H1 (cell line): ENCODE data around the gene ACTR1B. TPM values are rescaled to one million over a fixed set of nuclear protein-coding genes. Genes with fewer than 3 reads are reported as not detected.

Source experiments
- CTCF ChIA-PET: fragments of 300-600 bp; sonication (Branson Sonifier 250); formaldehyde crosslinking; loops from one replicate; lab custom pipeline; 2021; ENCODE audit not compliant: partially characterized antibody; lab: Charles Lee
- POLR2A ChIA-PET: fragments of 300-600 bp; sonication (Branson Sonifier 250); formaldehyde crosslinking; loops from one replicate; lab custom pipeline; 2021; ENCODE audit warnings: inconsistent platforms; ENCODE audit not compliant: partially characterized antibody; lab: Charles Lee
- DNase-seq, 2 experiments: peaks; one replicate each; pipeline versions ENCODE4 v3.0.0 to v3.0.0-alpha.2; 2010 to 2022; ENCODE audit warnings: low spot score in 2 of 2, low read depth in 1 of 2, mixed read lengths in 1 of 2
- FAIRE-seq: peaks from 2 replicates; lab custom pipeline; 2011; peaks lifted over from hg19 to GRCh38; lab: Jason Lieb, UNC
- H2AFZ ChIP-seq: 2 replicates; pipeline ENCODE4 v1.8.1; 2012; ENCODE audit warnings: low read length, inconsistent platforms
- H2AK5ac ChIP-seq: 2 replicates; pipeline ENCODE4 v1.6.1; 2013; ENCODE audit warnings: low read depth, low read length
- H2BK120ac ChIP-seq: replicated peaks from 2 replicates; pipeline ENCODE3; 2013; ENCODE audit warnings: low read depth, low read length, inconsistent platforms
- H2BK12ac ChIP-seq: 2 replicates; pipeline ENCODE4 v1.6.1; 2013; ENCODE audit warnings: low read depth, low read length
- H2BK15ac ChIP-seq: 2 replicates; pipeline ENCODE4 v1.6.1; 2013; ENCODE audit warnings: low read length
- H2BK20ac ChIP-seq: 2 replicates; pipeline ENCODE4 v1.6.1; 2013; ENCODE audit warnings: low read length
- H2BK5ac ChIP-seq: 2 replicates; pipeline ENCODE4 v1.6.1; 2013; ENCODE audit warnings: low read depth, low read length
- H3K14ac ChIP-seq: 2 replicates; pipeline ENCODE4 v1.6.1; 2013; ENCODE audit warnings: inconsistent platforms; ENCODE audit not compliant: insufficient read length
- H3K18ac ChIP-seq: 2 replicates; pipeline ENCODE4 v1.6.1; 2013; ENCODE audit warnings: low read length; ENCODE audit errors: extremely low read depth
- H3K23ac ChIP-seq: 2 replicates; pipeline ENCODE4 v1.6.1; 2013; ENCODE audit warnings: inconsistent platforms; ENCODE audit not compliant: insufficient read length
- H3K23me2 ChIP-seq: 2 replicates; pipeline ENCODE4 v1.6.1; 2013; ENCODE audit warnings: low read depth, low read length
- H3K27ac ChIP-seq: 2 replicates; pipeline ENCODE4 v1.6.1; 2011; ENCODE audit warnings: low read depth, low read length, inconsistent platforms
- H3K27me3 ChIP-seq, 4 experiments: replicated peaks in 1 of 4; 1 replicate in 1 of 4; 2 replicates in 3 of 4; pipeline versions ENCODE4 v1.6.1 to v1.8.1; 2011 to 2013; ENCODE audit warnings: low read length in 3 of 4, mild to moderate bottlenecking in 3 of 4, inconsistent platforms in 2 of 4, mixed read lengths in 2 of 4, moderate library complexity in 1 of 4; ENCODE audit not compliant: control insufficient read depth in 3 of 4, insufficient read depth in 3 of 4; ENCODE audit errors: extremely low read depth in 1 of 4
- H3K36me3 ChIP-seq, 4 experiments: 2 replicates each; pipeline versions ENCODE4 v1.6.1 to v1.8.1; 2011 to 2013; ENCODE audit warnings: mild to moderate bottlenecking in 4 of 4, low read length in 3 of 4, moderate library complexity in 2 of 4, control low read depth in 1 of 4, inconsistent platforms in 1 of 4; ENCODE audit not compliant: insufficient read depth in 4 of 4, control insufficient read depth in 2 of 4
- H3K4ac ChIP-seq: replicated peaks from 2 replicates; pipeline ENCODE3; 2013; ENCODE audit warnings: low read length, low read depth, mixed read lengths, inconsistent platforms; ENCODE audit not compliant: insufficient read length
- H3K4me1 ChIP-seq, 4 experiments: replicated peaks in 1 of 4; 1 replicate in 1 of 4; 2 replicates in 3 of 4; pipeline versions ENCODE4 v1.6.1 to v1.8.1; 2011 to 2013; ENCODE audit warnings: low read length in 3 of 4, inconsistent platforms in 2 of 4, mixed read lengths in 1 of 4; ENCODE audit not compliant: insufficient read depth in 4 of 4, control insufficient read depth in 3 of 4
- H3K4me2 ChIP-seq, 2 experiments: 2 replicates each; pipeline versions ENCODE4 v1.6.1 to v1.8.1; 2011 to 2013; ENCODE audit warnings: low read depth in 2 of 2, low read length in 2 of 2, control low read depth in 1 of 2, inconsistent platforms in 1 of 2, mild to moderate bottlenecking in 1 of 2; ENCODE audit not compliant: insufficient read depth in 1 of 2
- H3K4me3 ChIP-seq, 4 experiments: fragments of 200-600, 300-600 bp in 1 of 4; sonication (generic), shearing (Covaris generic), sonication (Bioruptor Twin) in 1 of 4; 2 replicates each; pipeline versions ENCODE4 v1.5.1 to v1.8.1; 2011 to 2016; ENCODE audit warnings: low read length in 4 of 4, low read depth in 3 of 4, control low read depth in 2 of 4, inconsistent platforms in 2 of 4, mild to moderate bottlenecking in 2 of 4, mixed read lengths in 1 of 4, moderate library complexity in 1 of 4; ENCODE audit not compliant: insufficient read depth in 2 of 4; ENCODE audit errors: extremely low read depth in 1 of 4
- H3K56ac ChIP-seq: replicated peaks from 2 replicates; pipeline ENCODE3; 2013; ENCODE audit warnings: low read depth, mild to moderate bottlenecking, mixed read lengths, low read length, inconsistent platforms; ENCODE audit not compliant: insufficient read length
- H3K79me1 ChIP-seq: 2 replicates; pipeline ENCODE4 v1.6.1; 2013; ENCODE audit warnings: low read depth, low read length, control low read depth
- H3K79me2 ChIP-seq, 2 experiments: 2 replicates each; pipeline versions ENCODE4 v1.6.1 to v1.8.1; 2012 to 2013; ENCODE audit warnings: low read length in 2 of 2, mild to moderate bottlenecking in 2 of 2, inconsistent platforms in 1 of 2; ENCODE audit not compliant: insufficient read depth in 2 of 2, control insufficient read depth in 1 of 2
- H3K9ac ChIP-seq, 4 experiments: replicated peaks in 1 of 4; 1 replicate in 1 of 4; 2 replicates in 3 of 4; pipeline versions ENCODE4 v1.6.1 to v1.8.1; 2011 to 2013; ENCODE audit warnings: low read depth in 3 of 4, low read length in 3 of 4, control low read depth in 2 of 4, mild to moderate bottlenecking in 2 of 4, moderate library complexity in 2 of 4, inconsistent platforms in 1 of 4; ENCODE audit errors: extremely low read depth in 1 of 4
- H3K9me3 ChIP-seq, 2 experiments: 2 replicates each; pipeline versions ENCODE4 v1.6.1 to v1.8.1; 2012 to 2013; ENCODE audit warnings: mild to moderate bottlenecking in 2 of 2, moderate library complexity in 2 of 2, control low read depth in 1 of 2, inconsistent platforms in 1 of 2, low read depth in 1 of 2, low read length in 1 of 2, mixed read lengths in 1 of 2; ENCODE audit not compliant: insufficient read depth in 2 of 2
- H4K20me1 ChIP-seq, 2 experiments: replicated peaks in 1 of 2; 2 replicates each; pipeline versions ENCODE3 to v1.8.1; 2011 to 2013; ENCODE audit warnings: inconsistent platforms in 2 of 2, low read length in 2 of 2, mild to moderate bottlenecking in 1 of 2; ENCODE audit not compliant: insufficient read depth in 2 of 2, control insufficient read depth in 1 of 2
- H4K5ac ChIP-seq: 2 replicates; pipeline ENCODE4 v1.6.1; 2013; ENCODE audit warnings: low read length, low read depth, mixed read lengths, inconsistent platforms; ENCODE audit not compliant: insufficient read length
- H4K8ac ChIP-seq: 2 replicates; pipeline ENCODE4 v1.8.0; 2013; ENCODE audit warnings: mild to moderate bottlenecking, moderate library complexity, low read length, inconsistent platforms; ENCODE audit not compliant: insufficient read depth; ENCODE audit errors: extremely low read depth
- H4K91ac ChIP-seq: replicated peaks from 2 replicates; pipeline ENCODE3; 2013; ENCODE audit warnings: low read length, mixed read lengths, inconsistent platforms; ENCODE audit not compliant: insufficient read length
- BACH1 ChIP-seq: IDR thresholded peaks from 2 replicates; pipeline ENCODE4 v1.6.1; 2012; ENCODE audit warnings: low read length, improper control_type of control experiment
- EGR1 ChIP-seq: IDR thresholded peaks from 2 replicates; pipeline ENCODE4 v1.6.1; 2011; ENCODE audit warnings: low read depth, low read length, borderline replicate concordance
- GABPA ChIP-seq: IDR thresholded peaks from 2 replicates; pipeline ENCODE4 v1.6.1; 2011; ENCODE audit warnings: mild to moderate bottlenecking, low read length, moderate library complexity, borderline replicate concordance; ENCODE audit not compliant: insufficient read depth
- NRF1 ChIP-seq: IDR thresholded peaks from 2 replicates; pipeline ENCODE4 v1.6.1; 2011; ENCODE audit warnings: mild to moderate bottlenecking, low read depth, low read length, improper control_type of control experiment
- PHF8 ChIP-seq: fragments of 200-600 bp; sonication (generic); conservative IDR thresholded peaks from 2 replicates; pipeline ENCODE4 v1.7.1; 2012; ENCODE audit warnings: low read depth, mild to moderate bottlenecking, inconsistent platforms, low read length, moderate library complexity
- POLR2A ChIP-seq, 2 experiments: IDR thresholded peaks; 1 replicate in 1 of 2; 2 replicates in 1 of 2; pipeline ENCODE4 v1.6.1; 2011; ENCODE audit warnings: low read depth in 2 of 2, low read length in 2 of 2, mild to moderate bottlenecking in 2 of 2; ENCODE audit errors: control extremely low read depth in 1 of 2
- TAF1 ChIP-seq: IDR thresholded peaks from 2 replicates; pipeline ENCODE4 v1.6.1; 2011; ENCODE audit warnings: mild to moderate bottlenecking, low read depth, low read length
- ZNF274 ChIP-seq: IDR thresholded peaks from 2 replicates; pipeline ENCODE4 v1.7.0; 2012; ENCODE audit warnings: low read length, borderline replicate concordance; ENCODE audit errors: extremely low read depth
- WGBS, 2 experiments: shearing (Covaris generic) in 1 of 2; methylation state at CpG; one replicate each; pipeline versions ENCODE4 v1.1.6 to v1.1.7; 2013 to 2015; ENCODE audit warnings: low lambda C conversion rate in 2 of 2, mixed read lengths in 2 of 2, inconsistent platforms in 1 of 2, low coverage in 1 of 2, missing lambda C conversion rate in 1 of 2; ENCODE audit not compliant: insufficient replicate concordance in 2 of 2, insufficient coverage in 1 of 2, insufficient read length in 1 of 2; ENCODE audit errors: extremely low coverage in 1 of 2, missing lambda C conversion rate in 1 of 2; 5-methylcytosine and 5-hydroxymethylcytosine counted together
- polyA plus RNA-seq, 7 experiments: library from polyadenylated mRNA; depleted of rRNA in 3 of 7; stranded (reverse) in 5 of 7; unstranded in 2 of 7; fragments of >200 nt in 5 of 7; fragments of 200-250 nt in 2 of 7; gene quantifications; 1 replicate in 5 of 7; 2 replicates in 1 of 7; 4 replicates in 1 of 7; pipeline versions ENCODE4 v1.2.1 to v1.2.3, GENCODE V29; 2011 to 2013; ENCODE audit warnings: missing spikeins in 2 of 7, mixed read lengths in 2 of 7
- total RNA-seq: library from RNA; stranded (reverse); fragmentation: NEBNext Ultra II Directional; extraction: Animal tissue kit (Norgen Biotek cat#: 25700); gene quantifications from 2 replicates; pipeline ENCODE4 v1.2.1, GENCODE V29; 2021
- TF ChIP-seq, protein P1 (sequence below): IDR thresholded peaks from 2 replicates; pipeline ENCODE4 v1.6.1; 2012; ENCODE audit warnings: inconsistent platforms

Gene ACTR1B
- total and polyA plus RNA-seq, 2 of the 8 experiments (the other 6 are each of a cell fraction or from before 2014, with no cell fraction given), result 40.7 to 56.0 TPM

DNA sequence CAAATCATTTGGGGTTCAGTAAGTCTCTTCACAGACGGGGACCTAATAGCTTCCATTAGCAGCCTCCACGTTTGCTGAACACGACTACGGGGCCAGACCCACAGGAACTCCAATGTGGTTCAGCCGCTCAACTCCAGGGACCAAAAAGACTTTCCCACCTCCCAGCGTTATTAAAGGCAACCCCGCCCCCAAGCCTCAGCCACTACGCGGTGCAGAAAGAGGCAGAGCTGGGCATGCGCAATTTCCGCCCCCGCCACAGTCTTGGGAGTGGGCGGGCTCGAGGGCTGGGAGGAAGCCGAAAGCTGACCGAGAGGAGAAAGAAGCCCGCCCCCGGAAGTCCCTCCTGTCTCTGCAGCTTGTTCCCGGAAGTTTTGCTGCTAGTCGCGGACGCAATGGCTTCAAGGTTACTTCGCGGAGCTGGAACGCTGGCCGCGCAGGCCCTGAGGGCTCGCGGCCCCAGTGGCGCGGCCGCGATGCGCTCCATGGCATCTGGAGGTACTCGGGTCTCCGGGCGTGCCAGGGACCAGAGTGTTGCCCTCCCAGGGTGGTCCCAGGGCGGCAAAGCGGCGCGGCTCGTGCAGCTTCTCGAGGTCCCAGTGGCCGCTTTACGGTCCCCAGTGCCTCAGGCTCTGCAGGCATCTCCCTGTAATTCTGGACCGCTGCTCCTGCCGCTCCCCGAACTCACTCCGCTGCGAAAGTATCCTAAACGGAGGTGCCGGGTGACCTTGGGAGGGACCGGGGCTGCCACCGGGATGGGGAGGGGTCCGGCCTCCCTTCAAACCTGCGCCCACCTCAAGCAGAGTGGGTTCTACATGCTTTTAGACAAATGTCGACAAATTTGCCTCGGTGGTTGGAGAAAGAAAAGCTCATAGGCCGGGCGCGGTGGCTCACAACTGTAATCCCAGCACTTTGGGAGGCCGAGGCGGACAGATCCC is 17.9 kb downstream of the ACTR1B start, which contains the start of gene COX5B:
TSS of gene COX5B (plus strand) at position 368 of the 935 bp plus-strand sequence. CDS start at position 393, 25 bp downstream.
- Histone ChIP-seq H3K79me1 (no peaks in the 10 kb centered on the region; the same call in 1 of the 2 replicates), H3K18ac (peak within 1 kb of the TSS; percentile 83), H3K27ac (peak within 1 kb of the TSS; percentile 72), H3K9me3 (no peaks in the 10 kb centered on the region), H4K20me1 (peaks cover 1 to 4% of the 10 kb centered on the region in 2 experiments), H2AK5ac (peak within 1 kb of the TSS; percentile 53; the same call in 1 of the 2 replicates), H2BK120ac (no peak within 1 kb of the TSS), H4K8ac (peak within 1 kb of the TSS; percentile 94), H2BK5ac (peak within 1 kb of the TSS; percentile 92), H3K23me2 (peaks cover 6% of the 10 kb centered on the region; the same call in 1 of the 2 replicates), H2AFZ (peak within 1 kb of the TSS; percentile 80; the same call in 1 of the 2 replicates), H2BK15ac (peak within 1 kb of the TSS; percentile 72; the same call in 1 of the 2 replicates), H2BK20ac (0 out of 2 replicates have a peak within 1 kb of the TSS, but pooled peaks have one; percentile 72), H3K4ac (peak within 1 kb of the TSS; percentile 91), H3K23ac (peak within 1 kb of the TSS; percentile 19), H3K9ac (peak within 1 kb of the TSS; percentile 77 to 89 (median 84)), H4K91ac (peak within 1 kb of the TSS; percentile 92), H3K4me1 (peaks cover 0 to 6% (median 0%) of the 10 kb centered on the region in 4 experiments; a peak in 2 of 7 replicates), H3K14ac (peak within 1 kb of the TSS; percentile 24), H3K79me2 (peaks cover 0 to 13% of the 10 kb centered on the region in 2 experiments; a peak in 2 of 4 replicates), H3K4me2 (peak within 1 kb of the TSS; percentile 93 to 94), H4K5ac (peak within 1 kb of the TSS; percentile 72), H3K56ac (peak within 1 kb of the TSS; percentile 87), H3K27me3 (no peaks in the 10 kb centered on the region; a peak in 1 of 7 replicates), H2BK12ac (0 out of 2 replicates have a peak within 1 kb of the TSS, but pooled peaks have one; percentile 60), H3K36me3 (peaks cover 12 to 30% (median 18%) of the 10 kb centered on the region in 4 experiments), H3K4me3 (peak within 1 kb of the TSS; percentile 95 to 100 (median 96))
- peak; percentile 90 to 95 for DNase-seq
- 4% methylated on average over 54 of the region's 63 CpGs; no CpG with 5 or more reads in 1 of the 2 experiments for WGBS, 2 experiments
- ChIA-PET POLR2A (interaction anchor here (1.2 to 4.7 kb wide), 10 partner anchors 10 to 98 kb away, joined by 3 to 71 read pairs (median 4); partner anchors contain the start of genes ACTR1B and C2orf92), CTCF (interaction anchor here (0.6 to 7.6 kb wide), 8 partner anchors 12 to 207 kb away, joined by 3 to 73 read pairs (median 4); partner anchors contain the start of gene ACTR1B)
- FAIRE-seq, result no peak
- TF ChIP-seq EGR1 (peak; percentile 99), TAF1 (peak; percentile 94), POLR2A (IDR thresholded peaks at IDR 0.05; ENCODE audit: control extremely low read depth in 1 of 2, low read depth in 2 of 2, low read length in 2 of 2) (peak; percentile 76 to 79), BACH1 (0 out of 2 replicates have a peak, but pooled peaks have one; percentile 25), ZNF274 (no peak), GABPA (peak; percentile 85; the same call in 1 of the 2 replicates), PHF8 (peak; percentile 84), NRF1 (peak; percentile 71)
- TF ChIP-seq, protein P1, sequence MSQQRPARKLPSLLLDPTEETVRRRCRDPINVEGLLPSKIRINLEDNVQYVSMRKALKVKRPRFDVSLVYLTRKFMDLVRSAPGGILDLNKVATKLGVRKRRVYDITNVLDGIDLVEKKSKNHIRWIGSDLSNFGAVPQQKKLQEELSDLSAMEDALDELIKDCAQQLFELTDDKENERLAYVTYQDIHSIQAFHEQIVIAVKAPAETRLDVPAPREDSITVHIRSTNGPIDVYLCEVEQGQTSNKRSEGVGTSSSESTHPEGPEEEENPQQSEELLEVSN, result peak; percentile 18
